Body of pancreas (tissue), 4 donors: ENCODE measurements around the gene EVL.

ENCODE experiments used
- CTCF ChIP-seq, 7 experiments: fragments of 450-650 bp in 4 of 7; fragments of 200-600 bp in 3 of 7; sonication (generic) in 3 of 7; IDR thresholded peaks; one replicate each; pipeline ENCODE4 v1.5.1; 2016 to 2019; ENCODE audit warnings: antibody characterized with exemption in 7 of 7
- POLR2A ChIP-seq, 3 donors: fragments of 450-650 bp; IDR thresholded peaks; one replicate each; pipeline ENCODE4 v1.6.1; 2016; ENCODE audit warnings: antibody characterized with exemption in 3 of 3, mild to moderate bottlenecking in 2 of 3

GRCh38 chr14:100114109-100114765, 49.0 kb downstream of the EVL start:
- TF ChIP-seq POLR2A (IDR thresholded peaks at IDR 0.05) (no peak), CTCF (IDR thresholded peaks at IDR 0.05) (no peak)
